GM19372 (cell line): ENCODE data around the gene IL26.
"Not testable (repeated sequence)": the region's sequence is repeated elsewhere in the genome, so short reads cannot be mapped to it uniquely, and the experiment has no call there.

Experiments used
- ATAC-seq: cut with Tn5 transposase; IDR thresholded peaks from one replicate; pipeline ENCODE4 v1.9.1; 2021; ENCODE audit warnings: mild to moderate bottlenecking, low read depth, moderate library complexity; ENCODE audit not compliant: unreplicated experiment

IL26 gene

DNA sequence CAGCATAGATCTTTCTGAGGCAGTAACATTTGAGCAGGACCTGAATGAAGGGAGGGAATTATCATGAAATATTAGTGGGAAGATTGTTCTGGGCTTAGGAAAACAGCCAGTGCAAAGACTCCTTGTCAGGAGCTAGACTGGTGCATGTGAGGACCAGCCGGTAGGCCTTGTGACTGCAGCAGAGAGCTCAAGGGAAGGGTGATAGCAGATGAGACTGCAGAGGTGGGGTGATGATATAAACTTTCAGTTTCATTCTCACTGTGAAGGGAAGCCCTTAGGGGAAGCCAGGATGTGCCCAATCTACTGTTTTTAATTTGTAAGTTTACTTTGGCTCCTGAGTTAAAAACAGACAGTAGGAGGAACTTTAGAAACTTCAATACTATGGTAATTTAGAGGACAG is 15.4 kb upstream of the IL26 start:
- ATAC-seq, result peak; percentile 94

DNA sequence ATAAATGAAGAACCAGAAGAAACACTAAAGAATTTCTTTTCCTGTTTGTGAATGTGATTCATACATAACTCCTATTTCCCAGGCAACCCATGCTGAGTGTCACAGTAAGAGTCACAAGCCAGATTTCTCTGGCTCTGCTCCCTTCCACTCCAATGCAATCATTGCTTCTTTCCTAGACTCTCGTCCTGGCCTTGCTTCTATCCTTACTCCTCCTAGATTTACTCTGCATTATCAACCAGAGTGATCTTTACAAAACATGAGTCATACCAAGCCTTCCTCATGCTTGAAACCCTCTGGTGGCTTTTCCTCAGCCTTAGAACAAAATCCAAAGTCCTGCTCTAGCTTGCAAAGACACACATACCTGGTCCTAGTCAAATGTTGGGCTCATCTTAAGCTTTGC is 14.5 kb upstream of the IL26 start:
- no peak for ATAC-seq

DNA sequence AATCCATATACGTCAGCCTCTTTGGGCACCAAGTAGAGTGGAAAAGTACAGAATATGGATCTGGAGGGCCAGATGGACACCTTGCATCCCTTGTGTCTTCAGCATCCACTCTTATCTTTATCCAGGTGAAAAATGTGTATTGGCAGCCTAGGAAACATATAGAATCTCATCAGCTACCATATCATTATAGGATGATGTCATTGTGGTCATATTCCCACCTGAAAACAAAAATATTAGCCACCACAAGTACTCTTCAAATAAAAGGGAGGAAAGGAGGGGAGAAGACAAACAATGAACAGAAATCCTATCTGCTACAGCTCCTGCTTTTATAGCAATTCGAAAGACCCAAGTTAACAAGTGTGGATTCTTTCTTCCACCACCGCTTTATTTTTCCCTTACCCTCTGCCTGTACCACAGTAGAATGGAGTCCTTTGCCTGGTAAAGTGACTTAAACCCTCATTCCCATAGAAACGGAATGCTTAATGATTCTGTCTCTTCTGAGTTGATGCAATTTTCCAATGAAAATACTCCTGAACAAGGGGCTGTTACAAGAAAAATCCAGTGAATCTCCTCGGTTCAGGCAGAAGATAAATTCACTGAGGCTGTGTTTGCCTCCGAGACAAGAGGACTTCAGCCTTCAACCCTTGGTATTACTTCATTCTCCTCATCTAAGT is 13.8 kb upstream of the IL26 start:
- no peak for ATAC-seq

DNA sequence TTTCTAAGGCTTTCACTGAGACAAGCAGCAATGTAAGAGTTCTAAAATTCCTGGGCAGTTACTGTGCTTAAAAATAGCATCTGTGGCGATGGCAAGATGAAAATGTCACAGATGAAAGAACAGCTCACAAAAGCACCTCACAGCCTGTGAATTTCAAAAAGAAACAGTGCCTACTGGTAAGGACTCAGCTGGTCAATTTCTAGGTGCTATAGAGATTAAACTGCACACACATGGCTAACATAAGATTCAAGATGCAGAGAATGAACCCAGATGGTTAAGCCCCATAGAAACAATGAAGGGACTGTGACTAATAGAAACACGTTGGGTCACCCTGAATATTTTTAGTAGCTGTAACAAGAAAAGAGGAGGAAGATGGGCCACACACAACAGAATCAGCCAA is 12.0 kb upstream of the IL26 start:
- no peak for ATAC-seq

DNA sequence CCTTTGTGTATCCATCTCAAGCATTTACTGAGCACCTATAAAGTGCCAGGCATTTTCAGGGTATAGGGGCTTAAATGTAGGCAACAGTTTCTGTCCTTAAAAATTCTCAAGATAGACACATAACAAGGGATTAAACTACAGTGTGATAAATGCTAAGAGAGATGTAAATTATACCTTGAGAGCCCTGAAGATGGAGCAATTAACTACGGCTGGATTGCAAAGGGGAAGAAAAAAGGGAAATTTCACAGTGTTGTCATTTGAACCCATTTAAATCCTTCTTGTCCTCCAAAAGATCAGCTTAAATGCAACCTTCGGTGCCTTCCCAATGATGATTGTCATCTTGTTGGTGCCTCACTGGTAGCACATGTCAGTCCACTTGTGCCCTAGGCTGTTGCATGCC is 11.5 kb upstream of the IL26 start:
- ATAC-seq, result no peak

DNA sequence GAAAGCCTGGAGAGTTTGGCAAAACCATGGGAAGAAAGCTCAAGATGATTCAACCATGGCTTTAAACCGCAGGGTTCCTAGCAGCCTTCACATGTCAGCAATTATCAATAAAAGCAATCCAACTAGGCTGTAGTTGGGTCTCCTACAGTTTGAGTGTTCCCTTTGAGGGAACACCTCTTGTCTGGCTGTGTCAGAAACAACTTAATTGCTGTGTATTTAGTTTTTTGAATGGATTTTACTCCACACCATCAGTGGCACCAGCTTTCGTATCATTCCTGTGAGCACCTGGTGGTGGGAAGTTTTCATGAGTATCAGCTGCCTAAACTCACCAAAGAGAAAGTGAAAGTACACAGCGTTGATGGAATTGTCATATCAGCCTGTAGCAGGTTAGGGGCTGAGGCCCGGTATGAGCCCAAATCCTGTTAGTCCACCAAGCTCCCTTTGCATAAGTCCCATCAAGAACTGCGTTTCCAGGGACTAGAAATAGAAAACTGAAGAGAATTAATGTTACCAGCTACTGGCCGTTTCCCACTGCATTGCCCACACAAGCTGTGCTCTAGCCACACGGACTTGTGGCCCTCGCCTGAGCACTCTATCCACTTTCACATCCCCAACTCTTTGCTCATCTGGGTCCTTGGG is 10.9 kb upstream of the IL26 start:
- ATAC-seq, result peak; percentile 57

DNA sequence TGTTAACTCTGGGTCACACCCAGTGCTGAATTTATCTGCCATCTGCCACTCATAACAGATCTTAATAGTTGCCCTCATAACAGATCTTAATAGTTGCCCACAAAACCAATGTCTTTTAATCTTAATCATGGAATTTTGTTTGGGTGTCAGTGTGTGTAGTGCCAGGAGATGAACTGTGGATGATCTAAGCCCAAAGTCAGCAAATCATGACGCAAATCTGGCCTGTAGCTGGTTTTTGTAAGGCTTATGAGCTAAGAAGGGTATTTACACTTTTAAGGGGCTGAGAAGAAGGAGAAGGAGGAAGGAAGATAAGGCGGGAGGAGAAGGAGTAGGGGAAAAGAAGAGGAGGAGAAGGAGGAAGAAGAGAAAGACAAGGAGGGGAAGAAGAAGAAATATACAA is 10.0 kb upstream of the IL26 start:
- no peak for ATAC-seq

DNA sequence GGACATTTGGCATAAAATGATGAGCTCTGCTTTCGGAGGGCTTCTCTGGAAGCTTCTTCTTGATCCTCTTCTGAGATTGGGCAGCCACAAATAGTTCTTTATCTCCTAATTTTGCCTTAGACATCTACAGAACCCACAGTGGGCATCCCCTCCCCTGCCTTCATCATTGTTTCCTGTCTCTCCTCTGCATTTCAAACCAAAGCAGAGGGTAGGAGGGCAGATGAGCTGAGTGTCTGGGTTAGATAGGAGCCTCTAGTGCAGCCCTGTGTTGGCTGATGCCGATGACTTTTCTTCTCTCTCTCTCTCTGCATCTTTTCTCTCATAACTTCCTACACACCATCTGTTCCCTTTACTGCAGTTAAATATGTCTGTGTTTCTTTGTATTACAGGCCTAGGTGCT is 8.5 kb upstream of the IL26 start:
- ATAC-seq, result no peak

DNA sequence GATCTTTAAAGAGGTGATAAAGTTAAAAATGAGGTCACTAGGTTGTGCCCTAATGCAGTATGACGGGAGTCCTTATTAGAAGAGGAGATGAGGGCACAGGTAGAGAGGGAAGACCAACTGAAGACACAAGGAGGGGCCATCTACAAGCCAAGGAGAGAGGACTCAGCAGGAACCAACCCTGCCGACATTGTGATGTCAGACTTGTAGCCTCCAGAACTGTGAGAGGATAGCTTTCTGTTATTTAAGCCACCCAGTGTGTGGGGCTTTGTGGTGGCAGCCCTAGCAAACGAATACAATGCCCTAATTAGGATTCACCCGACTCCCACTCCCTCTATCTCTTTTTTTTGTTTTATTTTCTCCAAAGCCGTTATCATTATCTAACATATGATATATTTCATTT is 7.9 kb upstream of the IL26 start:
- no peak for ATAC-seq

DNA sequence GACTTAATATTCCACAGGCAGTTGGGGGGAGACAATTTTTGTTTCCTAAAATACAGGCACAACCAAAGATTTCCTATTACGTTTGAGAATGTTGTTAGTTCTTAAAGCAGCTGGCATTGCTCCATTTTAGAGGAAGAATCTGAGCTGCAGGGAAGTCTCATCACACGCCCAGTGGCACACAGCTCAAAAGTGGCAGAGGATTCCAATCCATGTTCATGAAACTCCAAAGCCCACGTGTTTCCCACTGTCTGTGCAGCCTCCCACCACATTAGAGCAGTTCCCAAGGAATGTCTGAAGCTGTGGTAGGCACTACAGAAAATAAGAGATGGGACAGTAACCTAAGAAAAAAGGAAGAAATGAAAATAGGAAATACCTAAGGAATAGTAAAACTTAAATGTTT is 6.1 kb upstream of the IL26 start:
- no peak for ATAC-seq

DNA sequence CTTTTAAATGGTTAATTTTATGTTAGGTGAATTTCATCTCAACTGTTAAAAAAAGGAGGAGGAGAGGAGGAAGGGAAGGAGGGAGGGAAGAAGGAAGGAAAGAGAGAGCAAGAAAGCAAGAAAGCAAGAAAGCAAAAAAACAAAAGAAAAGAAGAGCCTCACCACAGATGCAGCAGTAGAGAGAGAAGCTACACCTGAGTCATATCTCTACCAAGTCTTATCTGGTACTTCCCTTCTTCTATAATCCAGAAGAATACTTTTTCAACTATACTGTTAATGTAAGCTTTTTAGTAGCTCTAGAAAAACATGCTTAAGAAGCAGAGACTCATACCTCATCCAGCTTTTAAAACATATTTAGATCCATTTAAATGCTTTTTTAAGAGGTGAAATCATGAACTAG is 5.6 kb upstream of the IL26 start:
- ATAC-seq, result no peak

DNA sequence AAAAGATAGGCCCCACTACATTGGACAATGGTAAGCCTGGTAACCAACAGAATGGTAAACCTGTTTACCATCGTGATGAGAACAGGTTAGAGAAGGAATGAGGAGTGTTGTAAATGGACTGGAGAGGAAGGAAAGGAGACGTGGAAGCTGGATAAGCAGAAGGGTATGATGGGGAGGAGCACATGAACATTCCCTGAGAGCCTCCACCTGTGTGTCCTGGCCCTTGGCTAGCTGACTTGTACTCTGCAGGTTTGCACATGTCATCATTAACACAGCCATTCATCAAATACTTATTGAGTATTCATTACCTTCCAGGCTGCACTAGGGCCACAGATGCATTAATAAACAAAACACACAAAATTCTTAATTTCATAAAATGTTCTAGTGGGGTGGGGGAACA is 4.3 kb upstream of the IL26 start:
- ATAC-seq, result no peak

DNA sequence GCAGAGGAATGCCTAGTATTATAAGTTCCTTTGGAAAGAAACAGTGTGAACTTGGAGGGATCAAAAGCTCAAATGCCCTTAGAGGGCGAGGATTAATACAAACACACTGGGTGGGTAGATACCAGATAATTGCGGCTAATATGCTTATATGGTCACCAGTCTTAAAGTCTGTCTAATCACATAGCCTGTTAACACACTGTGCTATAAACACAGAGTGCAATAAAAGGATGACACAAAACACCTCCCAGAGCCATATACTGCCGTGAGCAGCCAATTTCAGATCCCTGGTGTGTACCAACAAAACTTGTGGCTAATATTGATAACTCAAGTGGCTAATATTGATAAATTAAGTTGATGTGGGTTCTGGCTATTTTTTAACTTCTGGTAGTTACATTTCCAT is 1.7 kb upstream of the IL26 start:
- no peak for ATAC-seq

DNA sequence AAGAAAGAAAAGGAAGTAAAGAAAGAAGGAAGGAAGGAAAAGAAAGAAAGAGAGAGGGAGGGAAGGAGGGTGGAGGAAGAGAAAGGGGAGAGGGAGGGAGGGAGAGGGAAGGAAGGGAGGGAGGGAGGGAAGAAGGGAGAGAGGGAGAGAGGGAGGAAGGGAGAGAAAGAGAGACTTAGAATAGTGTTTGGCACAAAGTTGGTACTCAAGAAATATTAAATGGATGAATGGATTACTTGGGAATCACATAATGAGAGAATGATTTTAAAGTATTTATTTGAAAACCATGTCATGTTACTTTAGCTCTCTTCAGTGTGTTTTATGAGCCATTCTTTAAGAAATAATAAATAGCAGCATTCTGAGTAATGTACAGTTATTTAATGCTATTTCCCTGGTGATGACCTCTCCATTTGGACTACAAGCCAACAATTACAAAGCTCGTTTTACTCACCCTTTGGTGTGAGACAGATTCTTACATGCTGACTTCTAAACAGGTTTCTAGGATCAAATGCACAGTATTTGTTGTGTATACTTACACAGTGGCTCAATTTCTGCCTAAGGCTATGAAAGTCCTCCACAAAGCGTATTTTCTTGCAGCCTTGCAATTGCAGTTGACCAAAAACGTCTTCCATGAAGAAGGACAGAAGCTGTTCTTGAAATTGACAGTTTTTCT is 861 bp downstream of the IL26 start:
- no peak for ATAC-seq

DNA sequence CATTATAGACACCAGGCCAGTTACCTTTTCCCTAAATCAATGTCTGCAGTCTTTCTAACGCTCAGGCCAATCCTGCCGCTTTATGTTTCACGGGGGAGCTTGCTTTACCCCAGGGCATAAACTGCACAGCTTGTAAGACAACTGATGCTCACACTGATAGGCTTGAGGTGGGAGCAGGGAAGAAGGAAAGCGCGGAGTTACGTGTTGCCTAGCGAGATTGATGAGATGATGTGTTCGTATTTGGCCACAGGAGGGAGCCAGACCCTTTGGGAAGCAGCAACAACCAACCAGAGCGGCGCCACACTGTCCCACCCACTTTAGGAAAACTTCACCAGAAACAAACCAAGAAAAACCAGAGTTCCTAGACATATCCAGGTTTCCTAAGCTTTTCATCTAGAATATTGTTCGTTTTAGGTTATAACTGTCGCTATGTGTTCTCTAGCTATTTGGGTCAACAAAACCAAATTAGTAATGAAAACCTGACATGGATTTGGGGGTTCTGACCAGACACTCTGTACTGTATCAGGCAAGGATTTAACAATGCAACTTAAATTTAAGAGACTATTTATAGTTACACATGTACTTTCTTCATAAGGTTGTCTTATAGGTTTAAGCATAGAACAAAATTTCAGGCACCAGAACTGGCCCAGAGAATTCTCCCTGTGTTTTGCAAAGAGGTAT is 2.4 kb downstream of the IL26 start:
- peak; percentile 95 for ATAC-seq

DNA sequence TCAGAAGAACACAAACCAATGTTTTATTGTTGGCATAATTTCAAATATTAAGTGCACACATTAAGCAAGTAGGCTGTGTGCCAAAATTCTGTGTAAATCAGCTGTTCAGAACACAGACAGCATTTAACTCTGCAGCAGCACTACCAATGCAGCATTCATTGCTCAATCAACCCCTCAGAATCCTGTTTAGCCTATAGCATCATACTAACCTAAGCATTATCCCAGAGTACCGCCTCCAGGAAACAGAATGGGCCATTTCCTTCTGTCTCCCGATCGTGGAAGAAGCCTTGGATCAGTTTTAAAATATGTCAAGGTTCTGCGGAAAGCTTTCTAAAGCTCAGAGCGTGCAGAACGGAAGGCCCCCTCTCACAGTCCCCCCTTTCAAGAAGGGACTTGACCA is 3.3 kb downstream of the IL26 start:
- ATAC-seq, result no peak

DNA sequence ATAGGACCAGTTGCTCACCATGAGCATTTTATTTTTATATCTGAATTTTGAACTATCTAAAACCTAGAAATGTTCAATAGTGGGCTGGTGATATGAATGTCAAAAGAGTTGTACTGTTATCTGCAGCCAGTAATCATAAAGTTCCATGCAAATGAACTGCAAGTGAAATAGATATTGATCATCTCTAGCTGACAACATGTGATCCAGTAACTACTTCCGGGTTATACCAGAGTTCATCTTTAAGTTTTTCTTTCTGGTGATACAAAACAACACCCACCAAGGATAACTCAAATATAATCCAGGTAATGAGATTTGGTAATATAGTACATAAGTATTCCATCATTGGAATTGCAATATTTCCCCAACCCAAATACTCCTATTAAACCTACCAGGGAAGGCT is 4.1 kb downstream of the IL26 start:
- ATAC-seq, result no peak

DNA sequence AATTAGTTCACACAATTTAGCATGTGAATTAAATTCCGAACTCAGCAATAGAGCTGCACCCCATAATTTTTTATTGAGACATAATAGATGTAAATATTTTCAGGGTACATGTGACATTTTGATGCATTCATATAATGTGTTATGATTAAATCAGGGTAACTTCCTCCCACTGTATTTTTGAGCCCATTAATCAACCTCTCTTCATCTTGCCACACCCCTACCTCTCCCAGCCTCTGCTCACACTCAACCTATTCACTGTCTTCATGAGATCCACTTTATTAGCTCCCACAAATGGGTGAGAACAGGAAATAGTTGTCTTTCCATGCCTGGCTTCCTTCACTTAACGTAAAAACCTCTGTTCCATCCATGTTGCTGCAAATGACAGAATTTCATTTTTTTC is 14.7 kb downstream of the IL26 start:
- no peak for ATAC-seq

DNA sequence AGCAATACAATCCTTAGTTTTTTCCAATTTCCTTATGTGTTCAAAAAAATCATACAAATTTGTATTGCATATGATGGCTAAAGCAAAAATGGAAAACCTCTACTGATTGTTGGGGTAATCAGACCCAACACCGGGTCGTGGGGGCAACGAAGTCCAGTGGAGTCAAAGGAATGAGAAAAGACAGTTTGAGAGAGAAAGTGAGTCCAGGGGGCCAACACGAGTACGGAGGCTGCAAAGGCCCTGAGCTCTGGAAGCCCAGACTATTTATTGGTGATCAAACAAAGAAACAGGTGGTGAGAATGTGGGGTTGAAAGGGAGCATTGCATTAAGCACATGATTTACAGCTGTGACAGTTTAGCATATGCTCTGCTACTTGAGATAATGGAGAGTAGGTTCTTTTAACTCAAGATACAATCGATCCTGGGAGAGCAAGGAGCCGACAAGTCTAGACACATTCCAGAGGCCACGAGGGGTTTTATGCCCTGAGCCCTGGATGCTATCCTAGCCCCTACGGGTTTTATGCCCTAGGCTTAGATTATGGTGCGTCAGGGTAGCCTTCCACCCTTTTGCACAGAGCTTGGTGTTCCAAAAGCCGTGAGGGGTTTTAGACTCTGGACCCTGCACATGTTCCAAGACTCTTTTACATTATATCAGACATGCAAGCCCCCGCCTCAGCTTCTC is 16.4 kb downstream of the IL26 start:
- not testable (repeated sequence) for ATAC-seq

DNA sequence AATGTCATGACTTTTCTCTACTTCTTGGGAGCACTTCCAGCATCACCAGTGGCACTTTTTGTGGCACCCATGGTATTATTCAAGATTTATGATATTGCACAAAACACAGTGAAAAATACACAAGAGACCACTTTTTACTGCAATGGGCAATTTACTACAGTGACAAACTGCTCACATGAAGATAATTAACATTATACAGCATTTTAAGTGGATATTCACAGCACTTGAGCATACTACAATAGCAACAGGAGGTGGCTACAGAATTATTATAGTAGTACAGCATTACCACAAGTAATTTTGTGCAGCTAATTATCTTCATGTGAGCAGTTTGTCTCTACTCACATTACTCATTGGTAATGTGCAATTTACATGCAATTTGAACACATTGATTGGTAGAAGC is 18.3 kb downstream of the IL26 start:
- no peak for ATAC-seq

DNA sequence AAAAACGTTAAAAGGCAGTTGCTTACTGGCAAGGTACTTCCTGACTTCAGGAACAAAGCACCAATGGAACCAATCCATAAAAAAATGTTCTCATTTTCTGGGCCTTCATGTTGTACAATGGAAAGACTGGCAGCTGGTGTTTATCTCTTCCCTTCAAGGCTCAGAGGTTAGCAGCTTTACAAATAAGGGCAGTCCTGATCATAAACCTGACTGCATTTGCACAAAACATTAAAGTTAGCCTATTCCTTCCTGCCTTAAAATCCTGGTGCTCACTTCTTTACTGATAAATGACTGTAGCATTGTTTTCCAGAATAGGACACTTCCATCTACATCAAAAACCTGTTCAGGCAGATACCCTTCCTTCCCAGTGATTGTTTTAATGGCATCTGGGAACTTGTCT is 19.2 kb downstream of the IL26 start:
- ATAC-seq, result no peak
